Stimulated activated CD4-positive, alpha-beta T cell treated with anti-CD3 and anti-CD28 coated beads, Interleukin-4, amount 100 ng/mL, for 24 hours (primary cell): ENCODE data around the gene NUDT8.

Experiments used
- DNase-seq: peaks from one replicate; pipeline ENCODE4 v3.0.0-alpha.2; 2020

Gene NUDT8

GRCh38 chr11:67585911-67586310, 43.8 kb downstream of the NUDT8 start:
- no peak for DNase-seq

- DNase-seq: no peak
Observed at GRCh38 chr11:67584881-67585873, 44.6 kb downstream of the NUDT8 start.

- DNase-seq: peak; percentile 33
Observed at GRCh38 chr11:67584205-67584880, 45.4 kb downstream of the NUDT8 start.

- DNase-seq: peak; percentile 83
Observed at GRCh38 chr11:67583247-67584204, 46.2 kb downstream of the NUDT8 start, which contains the start of gene GSTP1. Gene GSTP1 (plus strand): TSS chr11:67583812. CDS start chr11:67583844, 32 bp downstream.

- no peak for DNase-seq
Observed at GRCh38 chr11:67582011-67582410, 47.7 kb downstream of the NUDT8 start.

- DNase-seq: no peak
Observed at GRCh38 chr11:67581469-67581868, 48.3 kb downstream of the NUDT8 start.

- no peak for DNase-seq
Observed at GRCh38 chr11:67577951-67578350, 51.8 kb downstream of the NUDT8 start.
